ENCODE measurements around the gene SUN5. TPM values are rescaled to one million over a fixed set of nuclear protein-coding genes. Genes with fewer than 3 reads are reported as not detected.

Gene SUN5
- total and polyA plus RNA-seq, 2 of the 8 experiments (the other 6 are each of a cell fraction or from before 2014, with no cell fraction given), result not detected

GRCh38 chr20:32993496-32994050 lies 10.7 kb downstream of the SUN5 start:
- ChIA-PET POLR2A (ENCODE audit: partially characterized antibody) (no interaction called here), CTCF (ENCODE audit: partially characterized antibody) (interaction anchor here (0.6 to 4.5 kb wide), 11 partner anchors 9 to 309 kb away, joined by 3 to 53 read pairs (median 15); partner anchors contain the start of genes BPIFB2, BPIFB6 and SUN5)
- no peak overlapping the region for H3K4me3 ChIP-seq (ENCODE audit: extremely low read depth in 1 of 4, insufficient read depth in 2 of 4, low read depth in 3 of 4, low read length in 4 of 4)
- H3K4me1 ChIP-seq (replicated peaks in 1 of 4; ENCODE audit: control insufficient read depth in 3 of 4, insufficient read depth in 4 of 4, low read length in 3 of 4), result no peaks in the 10 kb centered on the region
- H2BK120ac ChIP-seq (replicated peaks; ENCODE audit: low read depth, low read length), result no peak overlapping the region
- no peak overlapping the region for H3K27ac ChIP-seq (ENCODE audit: low read depth, low read length)
- DNase-seq (ENCODE audit: low read depth in 1 of 2, low spot score in 2 of 2) (no peak), FAIRE-seq (no peak)
- H3K18ac ChIP-seq (ENCODE audit: extremely low read depth, low read length), result no peak overlapping the region
- TF ChIP-seq SUZ12 (IDR thresholded peaks at IDR 0.05; ENCODE audit: low read length) (no peak), TEAD4 (IDR thresholded peaks at IDR 0.05; ENCODE audit: low read depth, low read length) (no peak), MAFK (IDR thresholded peaks at IDR 0.05; ENCODE audit: low read depth, low read length) (no peak), YY1 (IDR thresholded peaks at IDR 0.05; ENCODE audit: low read depth, low read length) (no peak), SP2 (IDR thresholded peaks at IDR 0.05; ENCODE audit: low read length) (no peak), NRF1 (IDR thresholded peaks at IDR 0.05; ENCODE audit: low read depth, low read length) (no peak), BACH1 (IDR thresholded peaks at IDR 0.05; ENCODE audit: low read length) (no peak), TAF7 (optimal IDR thresholded peaks at IDR 0.05; ENCODE audit: borderline replicate concordance, low read depth, low read length) (no peak), RBBP5 (IDR thresholded peaks at IDR 0.05; ENCODE audit: borderline replicate concordance, low read depth, low read length) (no peak)
- no peak overlapping the region for H3K56ac ChIP-seq (replicated peaks; ENCODE audit: insufficient read length, low read depth, low read length)
- H3K79me2 ChIP-seq (ENCODE audit: control insufficient read depth in 1 of 2, insufficient read depth in 2 of 2, low read length in 2 of 2), result no peaks in the 10 kb centered on the region
- no peaks in the 10 kb centered on the region for H3K27me3 ChIP-seq (replicated peaks in 1 of 4; ENCODE audit: control insufficient read depth in 3 of 4, extremely low read depth in 1 of 4, insufficient read depth in 3 of 4, low read length in 3 of 4)
- H3K9ac ChIP-seq (replicated peaks in 1 of 4; ENCODE audit: extremely low read depth in 1 of 4, low read depth in 3 of 4, low read length in 3 of 4), result no peak overlapping the region
- H3K36me3 ChIP-seq (ENCODE audit: control insufficient read depth in 2 of 4, insufficient read depth in 4 of 4, low read length in 3 of 4), result no peaks in the 10 kb centered on the region
- H3K9me3 ChIP-seq (ENCODE audit: insufficient read depth in 2 of 2, low read depth in 1 of 2, low read length in 1 of 2), result no peaks in the 10 kb centered on the region
- H4K91ac ChIP-seq (replicated peaks; ENCODE audit: insufficient read length, low read length), result no peak overlapping the region
- H3K14ac ChIP-seq (ENCODE audit: insufficient read length), result no peak overlapping the region
- H3K4me2 ChIP-seq (ENCODE audit: insufficient read depth in 1 of 2, low read depth in 2 of 2, low read length in 2 of 2), result no peak overlapping the region
- no peak overlapping the region for H3K23ac ChIP-seq (ENCODE audit: insufficient read length)
- no peaks in the 10 kb centered on the region; the same call in 1 of the 2 replicates for H3K23me2 ChIP-seq (ENCODE audit: low read depth, low read length)
- no peak overlapping the region for H3K4ac ChIP-seq (replicated peaks; ENCODE audit: insufficient read length, low read depth, low read length)
- H4K8ac ChIP-seq (ENCODE audit: extremely low read depth, insufficient read depth, low read length), result no peak overlapping the region
- H2BK12ac ChIP-seq (ENCODE audit: low read depth, low read length), result no peak overlapping the region
- no peak overlapping the region for H2AK5ac ChIP-seq (ENCODE audit: low read depth, low read length)
- no peak overlapping the region for H4K5ac ChIP-seq (ENCODE audit: insufficient read length, low read depth, low read length)
- 89% methylated on average over 8 of the region's 8 CpGs; no CpG with 5 or more reads in 1 of the 2 experiments for WGBS, 2 experiments (ENCODE audit: extremely low coverage in 1 of 2, insufficient coverage in 1 of 2, insufficient read length in 1 of 2, insufficient replicate concordance in 2 of 2, low coverage in 1 of 2, low lambda C conversion rate in 2 of 2, missing lambda C conversion rate in 1 of 2)
- H2AFZ ChIP-seq (ENCODE audit: low read length), result no peak overlapping the region
- H4K20me1 ChIP-seq (replicated peaks in 1 of 2; ENCODE audit: control insufficient read depth in 1 of 2, insufficient read depth in 2 of 2, low read length in 2 of 2), result no peaks in the 10 kb centered on the region
- no peak overlapping the region for H2BK15ac ChIP-seq (ENCODE audit: low read length)
- no peak overlapping the region for H2BK20ac ChIP-seq (ENCODE audit: low read length)
- H2BK5ac ChIP-seq (ENCODE audit: low read depth, low read length), result no peak overlapping the region
- no peaks in the 10 kb centered on the region for H3K79me1 ChIP-seq (ENCODE audit: low read depth, low read length)
